Gastroesophageal sphincter (tissue), 3 donors: ENCODE measurements around the gene PCK2.

Experiments
- CTCF ChIP-seq, 4 experiments: fragments of 200-600 bp in 2 of 4; fragments of 450-650 bp in 2 of 4; sonication (generic) in 1 of 4; IDR thresholded peaks; one replicate each; pipeline ENCODE4 v1.5.1; 2017 to 2019; ENCODE audit warnings: antibody characterized with exemption in 4 of 4, mild to moderate bottlenecking in 2 of 4, moderate library complexity in 2 of 4
- POLR2AphosphoS5 ChIP-seq: sonication (generic); formaldehyde crosslinking; IDR thresholded peaks from one replicate; pipeline ENCODE4 v1.6.1; 2017; ENCODE audit warnings: antibody characterized with exemption

DNA sequence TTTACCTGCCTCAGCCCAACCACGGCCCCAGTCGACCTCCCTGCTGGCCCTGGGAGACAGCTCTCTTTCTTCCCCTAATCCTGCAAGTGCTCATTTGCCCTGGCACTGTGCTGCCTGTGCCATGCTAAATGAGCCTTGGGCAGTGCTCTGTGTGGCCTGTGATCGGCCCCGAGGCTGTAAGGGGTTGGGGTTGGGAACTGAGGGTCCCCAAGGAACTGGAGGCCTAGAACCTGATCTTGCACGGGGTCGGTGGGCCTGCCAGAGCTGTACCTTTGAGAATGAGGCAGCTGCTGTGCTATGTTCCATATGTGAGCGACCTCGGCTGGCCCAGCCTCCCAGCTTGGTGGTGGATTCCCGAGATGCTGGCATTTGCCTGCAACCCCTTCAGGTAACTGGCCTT, 56.0 kb downstream of the PCK2 start:
- TF ChIP-seq CTCF (IDR thresholded peaks at IDR 0.05) = no peak
- no peak for TF ChIP-seq POLR2AphosphoS5
